Adrenal gland (tissue), 19 donors: ENCODE data around the gene ALDH1A3. TPM values are rescaled to one million over a fixed set of nuclear protein-coding genes. Genes with fewer than 3 reads are reported as not detected.

Source experiments
- DNase-seq, 7 donors: peaks; one replicate each; pipeline ENCODE4 v3.0.0-alpha.2; 2019 to 2020
- H3K27ac ChIP-seq, 5 donors: fragments of 200-600 bp; sonication (generic) in 4 of 5; 1 replicate in 3 of 5; 2 replicates in 2 of 5; pipeline versions ENCODE4 v1.5.1 to v1.8.0; 2016 to 2020; ENCODE audit warnings: mild to moderate bottlenecking in 1 of 5
- H3K27me3 ChIP-seq: fragments of 200-600 bp; 2 replicates; pipeline ENCODE4 v1.8.0; 2021
- H3K36me3 ChIP-seq, 2 donors: fragments of 200-600 bp; replicated peaks in 1 of 2; 1 replicate in 1 of 2; 2 replicates in 1 of 2; pipeline versions ENCODE4 v1.5.1 to v1.8.0; 2018 to 2022
- H3K4me1 ChIP-seq, 2 donors: fragments of 200-600 bp; replicated peaks in 1 of 2; 1 replicate in 1 of 2; 2 replicates in 1 of 2; pipeline versions ENCODE4 v1.5.1 to v1.8.0; 2018 to 2021
- H3K4me3 ChIP-seq, 4 donors: fragments of 200-600 bp; sonication (generic) in 3 of 4; one replicate each; pipeline ENCODE4 v1.5.1; 2016 to 2018
- H3K9me3 ChIP-seq, 3 donors: fragments of 200-600 bp; sonication (generic) in 1 of 3; replicated peaks in 1 of 3; 1 replicate in 2 of 3; 2 replicates in 1 of 3; pipeline versions ENCODE4 v1.5.1 to v1.8.0; 2016 to 2021
- POLR2A ChIP-seq, 2 donors: fragments of 450-650 bp; IDR thresholded peaks; one replicate each; pipeline ENCODE4 v1.6.1; 2017; ENCODE audit warnings: antibody characterized with exemption in 2 of 2, mild to moderate bottlenecking in 2 of 2, moderate library complexity in 1 of 2
- WGBS, 4 donors: extraction: QIAGEN DNeasy Blood & Tissue Kit in 2 of 4; methylation state at CpG; one replicate each; pipeline versions ENCODE4 v1.1.5 to v1.1.7; 2013 to 2017; 5-methylcytosine and 5-hydroxymethylcytosine counted together
- intact Hi-C, 2 donors: fragments of 100-400 bp; cut with DNase I; formaldehyde crosslinking; loops; one replicate each; pipeline versions ENCODE4 v1.14.1 to v1.15.0; 2022 to 2023
- long read RNA-seq, 10 donors: library from polyadenylated mRNA in 3 of 10; unstranded in 2 of 10; stranded (forward) in 1 of 10; transcript quantifications; one replicate each; pipeline ENCODE4 v2.0.0 and lab custom pipeline, GENCODE V29; 2021 to 2026
- polyA plus RNA-seq, 3 donors: library from polyadenylated mRNA; stranded (reverse); fragments of 200-250 nt in 2 of 3; fragments of 350-450 nt in 1 of 3; fragmentation: Illumina TruSeq in 1 of 3; extraction: RNeasy Lipid Tissue Mini Kit (QIAGEN cat#74804) in 1 of 3; gene quantifications; one replicate each; pipeline ENCODE4 v1.2.3, GENCODE V29; 2013 to 2014
- total RNA-seq, 9 donors: library from RNA; depleted of rRNA in 4 of 9; stranded (reverse); fragments of >200 nt in 4 of 9; fragments of 120-200 nt in 1 of 9; fragmentation: NEBNext Ultra II Directional in 1 of 9; extraction: Animal tissue kit (Norgen Biotek cat#: 25700) in 1 of 9; gene quantifications; one replicate each; pipeline versions ENCODE4 v1.1.0 to v1.2.4, GENCODE V29; 2013 to 2023
- TF ChIP-seq, protein P1 (sequence below), 6 experiments: fragments of 450-650 bp in 4 of 6; fragments of 200-600 bp in 2 of 6; sonication (generic) in 1 of 6; IDR thresholded peaks; 1 replicate in 5 of 6; 2 replicates in 1 of 6; pipeline versions ENCODE4 v1.5.1 to v1.8.0; 2016 to 2021; ENCODE audit warnings: antibody characterized with exemption in 6 of 6, mild to moderate bottlenecking in 2 of 6, moderate library complexity in 1 of 6
- donor health status: healthy with polysubstance abuse.
- donor health status: Bipolar disorder and iron deficiency.
- donor health status: DM: yes; HTN: yes; CAD: no.
- donor health status: DM: no; HTN: no; CAD: no.
- donor health status: DM: no; HTN: no; CAD: no.
- donor health status: DM: yes; HTN: yes; CAD: no.

Gene ALDH1A3
- total RNA-seq (100 to 1,000 TPM in 3 of 9 donors, 10 to 100 TPM in 5, 1 to 10 TPM in 1; 1.8 to 165 (median 55.5) TPM), polyA plus RNA-seq (10 to 100 TPM; 13.2 to 26.5 (median 15.8) TPM)
- long read RNA-seq, donor 1, partial matches to known transcripts, result 0 of 1 reads
- long read RNA-seq, donor 1, other reads (novel, unspliced or antisense), result 0 of 1 reads
- long read RNA-seq, donor 2, result 0 reads
- long read RNA-seq, donor 3, partial matches to known transcripts, result 0 of 1 reads
- long read RNA-seq, donor 3, other reads (novel, unspliced or antisense), result 0 of 1 reads
- long read RNA-seq, donor 4, transcript ALDH1A3-201 (13 exons, 3,924 nt), result major isoform, 6 of 7 reads
- long read RNA-seq, donor 4, partial matches to known transcripts, result 0 of 7 reads
- long read RNA-seq, donor 4, other reads (novel, unspliced or antisense), result 1 of 7 reads
- long read RNA-seq, donor 5, transcript ALDH1A3-201 (13 exons, 3,924 nt), result major isoform, 102 of 110 reads
- long read RNA-seq, donor 5, partial matches to known transcripts, result 1 of 110 reads
- long read RNA-seq, donor 5, other reads (novel, unspliced or antisense), result 2 of 110 reads
- long read RNA-seq, donor 6, partial matches to known transcripts, result 0 of 4 reads
- long read RNA-seq, donor 6, other reads (novel, unspliced or antisense), result 1 of 4 reads
- long read RNA-seq, donor 7, result 0 reads
- long read RNA-seq, donor 8, result 0 reads
- long read RNA-seq, donor 9, result 0 reads
- long read RNA-seq, donor 10, result 0 reads

DNA sequence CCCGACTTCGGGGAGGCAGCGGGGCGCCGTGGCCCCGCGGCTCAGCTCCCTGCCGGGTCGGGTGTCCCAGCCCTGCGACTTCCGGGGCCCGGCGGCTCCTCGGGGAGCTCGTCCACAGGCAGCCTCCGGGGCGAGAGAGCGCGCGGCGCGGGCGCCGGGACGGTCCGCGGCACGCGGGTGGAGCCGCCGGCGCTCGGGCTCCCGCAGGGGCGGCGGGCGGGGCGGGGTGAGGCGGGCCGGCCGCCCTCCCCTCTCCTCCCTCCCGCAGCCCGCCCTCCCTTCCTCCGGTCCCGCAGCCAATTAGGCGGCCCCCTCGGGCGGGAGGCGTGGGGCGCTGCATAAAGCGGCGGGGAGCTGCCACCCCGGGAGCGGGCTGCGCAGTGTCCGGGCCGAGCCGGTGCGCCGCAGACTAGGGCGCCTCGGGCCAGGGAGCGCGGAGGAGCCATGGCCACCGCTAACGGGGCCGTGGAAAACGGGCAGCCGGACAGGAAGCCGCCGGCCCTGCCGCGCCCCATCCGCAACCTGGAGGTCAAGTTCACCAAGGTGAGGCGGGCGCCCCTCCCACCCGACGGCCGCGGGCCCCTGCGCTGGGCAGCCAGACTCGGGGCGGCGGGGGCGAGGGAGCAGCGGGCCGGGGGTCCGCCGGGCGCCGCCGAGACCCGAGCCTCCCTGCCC is at the start of gene ALDH1A3:
TSS of gene ALDH1A3 (plus strand) at position 368 of the 675 bp plus-strand sequence. CDS start at position 445, 77 bp downstream.
- no peak for DNase-seq
- H3K27ac ChIP-seq, result peak within 1 kb of the TSS in 1 of 5 donors; percentile 16

DNA sequence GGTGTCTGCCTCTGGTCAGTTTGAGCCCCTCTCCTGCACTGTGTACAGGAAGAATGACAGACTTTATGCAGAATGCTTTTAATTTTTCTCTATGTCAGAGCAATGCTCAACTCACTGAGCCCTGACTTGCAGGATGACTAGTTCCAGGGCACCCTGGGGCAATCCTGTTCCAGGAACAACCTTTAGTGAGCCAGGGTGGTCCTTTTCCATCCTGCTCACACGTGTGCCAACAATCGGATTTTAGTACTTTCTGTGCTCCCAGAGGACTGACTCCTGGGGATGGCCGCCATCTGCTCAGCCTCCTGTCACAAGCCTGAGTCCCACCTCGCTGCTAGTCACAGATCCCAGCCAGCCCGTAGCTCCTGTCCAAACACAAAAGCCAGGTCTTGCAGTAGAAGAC is 48.2 kb upstream of the ALDH1A3 start:
- Histone ChIP-seq H3K36me3 (no peaks in the 10 kb centered on the region), H3K9me3 (no peaks in the 10 kb centered on the region), H3K27ac (no peak overlapping the region), H3K4me3 (no peak overlapping the region), H3K27me3 (no peaks in the 10 kb centered on the region), H3K4me1 (no peaks in the 10 kb centered on the region)
- intact Hi-C loops, result no loop called here
- TF ChIP-seq, protein P1, sequence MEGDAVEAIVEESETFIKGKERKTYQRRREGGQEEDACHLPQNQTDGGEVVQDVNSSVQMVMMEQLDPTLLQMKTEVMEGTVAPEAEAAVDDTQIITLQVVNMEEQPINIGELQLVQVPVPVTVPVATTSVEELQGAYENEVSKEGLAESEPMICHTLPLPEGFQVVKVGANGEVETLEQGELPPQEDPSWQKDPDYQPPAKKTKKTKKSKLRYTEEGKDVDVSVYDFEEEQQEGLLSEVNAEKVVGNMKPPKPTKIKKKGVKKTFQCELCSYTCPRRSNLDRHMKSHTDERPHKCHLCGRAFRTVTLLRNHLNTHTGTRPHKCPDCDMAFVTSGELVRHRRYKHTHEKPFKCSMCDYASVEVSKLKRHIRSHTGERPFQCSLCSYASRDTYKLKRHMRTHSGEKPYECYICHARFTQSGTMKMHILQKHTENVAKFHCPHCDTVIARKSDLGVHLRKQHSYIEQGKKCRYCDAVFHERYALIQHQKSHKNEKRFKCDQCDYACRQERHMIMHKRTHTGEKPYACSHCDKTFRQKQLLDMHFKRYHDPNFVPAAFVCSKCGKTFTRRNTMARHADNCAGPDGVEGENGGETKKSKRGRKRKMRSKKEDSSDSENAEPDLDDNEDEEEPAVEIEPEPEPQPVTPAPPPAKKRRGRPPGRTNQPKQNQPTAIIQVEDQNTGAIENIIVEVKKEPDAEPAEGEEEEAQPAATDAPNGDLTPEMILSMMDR (IDR thresholded peaks at IDR 0.05), result no peak
- TF ChIP-seq POLR2A (IDR thresholded peaks at IDR 0.05), result no peak
- no peak for DNase-seq
- 65 to 79% (median 72%) methylated on average over 5 of the region's 5 CpGs for WGBS, 4 donors

More for the DNA sequence above, at the start of gene ALDH1A3:
- peaks cover 26% of the 10 kb centered on the region for H3K27me3 ChIP-seq
- H3K36me3 ChIP-seq, result no peaks in the 10 kb centered on the region
- WGBS, 4 donors, result 0 to 1% methylated on average over 60 to 93 of the region's 93 CpGs; no CpG with 5 or more reads in 2 of the 4 donors
- intact Hi-C loops, result loop anchor here in 1 of 2 donors (10.0 kb wide), 1 partner anchor 245 kb away; no protein-coding TSS in a partner anchor
- peak in 1 of 2 donors; percentile 21 for TF ChIP-seq POLR2A (IDR thresholded peaks at IDR 0.05)
- TF ChIP-seq, protein P1 (IDR thresholded peaks at IDR 0.05), result no peak
- peak within 1 kb of the TSS in 1 of 4 donors; percentile 50 for H3K4me3 ChIP-seq
- H3K4me1 ChIP-seq, result no peaks in the 10 kb centered on the region
- H3K9me3 ChIP-seq, result no peaks in the 10 kb centered on the region

DNA sequence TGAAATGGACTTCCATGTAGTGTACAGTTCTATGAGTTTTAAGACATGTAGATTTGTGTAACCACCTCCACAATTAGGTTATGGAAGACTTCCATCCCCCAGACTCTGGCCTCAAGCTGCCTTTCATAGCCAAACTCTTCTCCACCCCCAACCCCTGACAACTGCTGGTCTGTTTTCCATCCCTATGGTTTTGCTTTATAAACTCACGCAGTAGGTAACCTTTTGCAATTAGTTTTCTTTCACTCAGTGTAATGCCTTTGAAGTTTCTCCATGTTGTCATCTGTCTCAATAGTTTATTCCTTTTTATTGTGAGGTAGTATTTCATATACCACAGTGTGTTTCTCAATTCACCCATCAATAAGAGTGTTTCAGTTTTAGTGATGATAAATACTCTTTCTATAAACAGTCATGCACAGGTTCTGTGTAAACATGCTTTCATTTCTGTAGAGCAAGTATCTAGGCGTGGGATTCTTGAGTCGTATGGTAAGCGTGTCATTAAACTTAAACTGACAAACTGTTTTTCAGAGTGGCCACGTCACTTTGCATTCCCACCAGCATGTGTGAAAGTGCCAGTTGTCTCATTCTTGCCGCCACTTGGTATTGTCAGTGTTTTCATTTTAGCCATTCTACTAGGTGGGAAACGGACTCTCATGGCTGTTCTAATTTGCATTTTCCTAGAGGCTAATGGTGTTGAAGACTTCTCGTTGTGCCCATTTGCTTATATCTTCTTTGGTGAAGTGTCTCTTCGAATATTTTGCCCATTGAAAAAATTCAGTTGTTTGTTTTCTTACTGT is 47.3 kb upstream of the ALDH1A3 start:
- WGBS, 4 donors, result 76 to 88% (median 80%) methylated on average over 9 of the region's 9 CpGs
- H3K4me1 ChIP-seq, result no peaks in the 10 kb centered on the region
- intact Hi-C loops, result no loop called here
- no peak for DNase-seq
- H3K4me3 ChIP-seq, result no peak overlapping the region
- no peaks in the 10 kb centered on the region for H3K27me3 ChIP-seq
- no peak overlapping the region for H3K27ac ChIP-seq
- TF ChIP-seq POLR2A (IDR thresholded peaks at IDR 0.05), result no peak
- TF ChIP-seq, protein P1 (IDR thresholded peaks at IDR 0.05), result no peak
- no peaks in the 10 kb centered on the region for H3K9me3 ChIP-seq
- H3K36me3 ChIP-seq, result no peaks in the 10 kb centered on the region
